ELR (cell line): ENCODE measurements around the gene GALNT12.

Experiments
- DNase-seq: peaks from one replicate; pipeline ENCODE4 v3.0.0-alpha.2; 2015; ENCODE audit warnings: low read depth

GALNT12 gene, protein sequence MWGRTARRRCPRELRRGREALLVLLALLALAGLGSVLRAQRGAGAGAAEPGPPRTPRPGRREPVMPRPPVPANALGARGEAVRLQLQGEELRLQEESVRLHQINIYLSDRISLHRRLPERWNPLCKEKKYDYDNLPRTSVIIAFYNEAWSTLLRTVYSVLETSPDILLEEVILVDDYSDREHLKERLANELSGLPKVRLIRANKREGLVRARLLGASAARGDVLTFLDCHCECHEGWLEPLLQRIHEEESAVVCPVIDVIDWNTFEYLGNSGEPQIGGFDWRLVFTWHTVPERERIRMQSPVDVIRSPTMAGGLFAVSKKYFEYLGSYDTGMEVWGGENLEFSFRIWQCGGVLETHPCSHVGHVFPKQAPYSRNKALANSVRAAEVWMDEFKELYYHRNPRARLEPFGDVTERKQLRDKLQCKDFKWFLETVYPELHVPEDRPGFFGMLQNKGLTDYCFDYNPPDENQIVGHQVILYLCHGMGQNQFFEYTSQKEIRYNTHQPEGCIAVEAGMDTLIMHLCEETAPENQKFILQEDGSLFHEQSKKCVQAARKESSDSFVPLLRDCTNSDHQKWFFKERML

DNA sequence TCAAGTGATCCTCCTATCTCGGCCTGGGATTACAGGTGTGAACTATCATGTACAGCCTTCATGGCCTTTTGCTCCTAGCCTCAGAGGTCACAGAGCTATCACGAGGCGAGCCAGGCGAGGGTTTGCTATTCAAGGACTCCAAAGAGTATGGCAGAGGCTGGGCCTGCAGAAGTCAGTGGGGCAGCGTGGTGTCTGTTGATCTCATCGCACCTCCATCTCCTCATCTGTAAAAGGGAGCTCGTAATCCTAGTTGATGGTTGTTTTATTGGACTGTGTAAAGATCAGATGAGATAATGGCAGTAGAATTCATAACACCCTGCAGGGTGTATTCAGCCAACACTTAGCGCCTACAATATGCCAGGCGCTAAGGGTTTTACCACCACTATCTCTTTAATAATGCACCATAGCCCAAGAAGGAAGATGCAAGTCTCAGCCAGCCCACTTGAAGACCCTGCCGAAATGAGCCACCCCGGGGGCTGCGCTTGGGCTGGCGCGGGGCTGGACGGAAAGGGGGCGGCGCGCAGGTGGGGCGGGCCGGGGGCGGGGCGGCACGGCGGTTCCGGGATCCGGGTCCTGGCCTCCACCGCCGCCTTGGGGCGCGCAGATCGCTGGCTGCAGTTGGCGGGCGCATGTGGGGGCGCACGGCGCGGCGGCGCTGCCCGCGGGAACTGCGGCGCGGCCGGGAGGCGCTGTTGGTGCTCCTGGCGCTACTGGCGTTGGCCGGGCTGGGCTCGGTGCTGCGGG is at the start of gene GALNT12:
TSS of gene GALNT12 (plus strand) at position 601 of the 744 bp plus-strand sequence. CDS start at position 630, 29 bp downstream.
- DNase-seq: peak; percentile 53

DNA sequence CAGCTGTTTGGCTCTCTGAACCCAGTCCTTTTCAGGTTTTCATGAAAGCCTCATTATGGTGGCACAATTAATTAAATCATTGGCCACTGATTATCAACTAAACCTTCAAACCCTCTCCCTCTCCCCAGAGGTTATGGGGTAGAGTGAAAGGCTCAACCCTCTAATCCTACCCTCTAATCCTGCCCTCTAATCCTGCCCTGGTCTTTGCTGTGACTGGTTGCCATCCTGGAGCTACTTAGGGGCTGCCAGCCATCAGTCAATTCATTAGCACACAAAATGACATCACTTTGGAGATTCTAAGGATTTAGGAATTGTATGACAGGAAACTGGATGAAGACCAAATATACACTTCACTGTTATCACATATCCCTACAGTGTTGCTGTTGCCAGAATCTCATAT is 47.2 kb upstream of the GALNT12 start:
- DNase-seq: no peak

DNA sequence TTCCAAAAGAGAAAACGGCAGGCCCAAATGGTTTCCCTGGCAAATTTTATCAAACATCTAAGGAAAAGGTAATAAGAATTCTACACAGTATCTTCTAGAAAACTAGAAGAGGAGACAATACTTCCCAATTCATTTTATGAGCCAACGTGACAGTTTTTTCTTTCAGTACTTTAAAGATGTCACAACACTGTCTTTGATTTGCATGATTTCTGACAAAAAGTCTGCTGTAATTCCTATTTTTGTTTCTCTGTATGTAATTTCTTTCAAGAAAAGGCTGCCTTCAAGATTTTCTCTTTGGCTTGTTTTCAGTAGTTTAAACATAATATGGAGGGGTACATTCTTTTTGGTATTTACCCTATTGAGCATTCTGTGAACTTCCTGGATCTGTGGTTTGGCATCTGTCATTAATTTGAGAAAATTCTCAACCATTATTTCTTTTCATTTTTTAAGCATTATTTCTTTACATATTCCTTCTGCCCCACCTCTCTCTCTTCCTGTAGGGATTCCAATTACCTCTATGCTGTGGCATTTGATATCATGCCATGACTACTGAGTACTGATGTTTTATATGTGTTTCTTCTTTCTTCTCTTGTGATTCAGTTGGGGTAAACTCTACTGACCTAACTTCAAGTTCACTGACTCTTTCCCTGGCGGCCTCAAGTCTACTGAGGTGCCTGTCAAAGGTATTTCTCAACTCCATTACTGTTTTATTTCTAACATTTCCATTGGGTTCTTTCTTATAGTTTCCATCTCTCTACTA is 43.3 kb upstream of the GALNT12 start:
- no peak for DNase-seq

DNA sequence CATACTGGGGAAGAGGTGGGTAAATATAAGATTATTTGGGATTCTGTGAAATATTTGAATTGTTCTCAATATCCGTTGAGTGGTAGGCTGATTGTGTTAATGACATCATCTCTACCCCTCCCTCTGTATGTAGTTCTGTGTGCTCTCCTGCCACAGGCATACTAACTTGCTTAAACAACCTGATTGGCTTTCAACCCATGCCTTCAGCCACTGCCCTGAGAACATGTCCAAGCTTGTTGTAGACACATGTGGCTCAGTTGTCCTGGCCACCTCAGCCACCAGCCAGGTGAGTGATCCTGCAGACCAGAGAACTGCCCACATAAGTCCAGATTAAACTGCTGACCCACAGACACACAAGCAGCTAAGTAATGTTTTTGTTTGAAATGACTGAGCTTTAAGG is 42.2 kb upstream of the GALNT12 start:
- DNase-seq: no peak

DNA sequence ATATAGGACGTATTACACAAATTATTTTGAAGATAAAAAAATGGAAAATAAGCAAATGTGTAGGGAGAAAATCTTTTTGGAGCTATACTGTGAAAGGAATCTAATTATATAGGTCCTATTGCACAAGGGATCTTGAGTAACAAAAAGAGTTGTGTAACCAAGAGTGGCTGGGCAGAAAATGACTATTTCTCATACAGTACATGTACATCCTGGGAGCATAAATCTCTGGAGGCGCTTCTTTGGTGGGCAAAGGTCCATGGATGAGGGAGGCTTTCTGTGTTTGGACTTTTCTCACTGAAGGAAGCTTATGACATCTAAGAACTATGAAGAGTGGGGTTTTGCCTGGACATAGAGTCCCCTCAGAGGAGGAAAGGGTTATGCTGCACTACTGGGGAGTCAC is 40.9 kb upstream of the GALNT12 start:
- no peak for DNase-seq

DNA sequence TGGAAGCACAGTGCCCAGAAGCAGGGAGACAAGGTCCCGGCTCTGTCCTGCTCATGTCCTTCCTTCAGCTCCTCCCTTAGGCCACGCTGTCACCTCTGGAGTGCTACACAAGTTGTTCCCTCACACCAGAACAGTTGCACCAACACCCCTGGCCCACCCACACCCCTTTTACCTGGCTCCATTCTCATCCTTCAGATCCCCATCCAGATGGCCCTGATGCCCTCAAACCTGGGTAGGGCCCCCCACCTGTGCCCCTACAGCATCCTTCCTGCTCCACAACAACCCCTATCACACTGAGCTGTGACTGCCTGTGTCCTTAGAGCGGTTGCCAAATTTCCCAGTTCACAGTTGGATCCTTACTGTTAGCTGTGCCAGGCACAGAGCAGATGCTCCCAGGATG is 40.3 kb upstream of the GALNT12 start:
- DNase-seq: no peak

DNA sequence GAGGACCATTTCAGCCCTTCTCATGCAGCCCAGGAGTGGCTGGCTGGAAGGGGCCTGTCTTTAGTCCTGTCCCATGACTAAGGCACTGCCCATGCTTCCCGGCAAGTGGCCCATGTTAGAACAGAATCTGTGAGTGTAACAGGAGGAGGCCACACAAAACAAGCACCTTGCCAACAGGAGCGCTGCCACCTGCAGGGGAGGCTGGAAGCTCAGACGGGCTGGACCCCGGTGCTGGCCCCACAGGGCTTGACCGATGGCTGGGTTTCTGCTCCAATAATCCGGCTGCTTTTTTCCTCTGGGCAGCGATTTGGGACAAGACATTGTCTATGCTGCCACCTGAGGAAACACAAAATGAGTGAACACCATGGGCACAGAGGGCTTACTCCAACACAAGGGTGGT is 39.6 kb upstream of the GALNT12 start:
- no peak for DNase-seq

DNA sequence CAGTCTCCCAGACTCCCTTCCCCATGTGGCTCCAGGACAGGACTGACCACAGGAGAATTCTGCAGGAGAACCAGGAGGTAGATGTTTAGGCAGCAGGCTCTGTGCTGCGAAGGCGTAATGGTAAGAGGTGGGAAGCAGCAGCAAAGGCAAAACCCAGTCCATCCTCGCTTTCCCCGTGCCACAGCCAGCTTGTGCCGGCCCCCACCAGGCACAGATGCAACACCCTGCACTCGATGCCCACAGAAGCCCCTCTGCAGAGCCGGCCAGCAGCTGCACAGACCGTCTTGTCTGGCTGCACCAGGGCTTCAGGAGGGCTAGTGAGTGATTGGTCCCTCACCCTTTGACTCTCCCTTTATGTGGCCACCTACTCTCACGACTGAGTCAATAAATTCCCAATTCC is 39.1 kb upstream of the GALNT12 start:
- DNase-seq: no peak

DNA sequence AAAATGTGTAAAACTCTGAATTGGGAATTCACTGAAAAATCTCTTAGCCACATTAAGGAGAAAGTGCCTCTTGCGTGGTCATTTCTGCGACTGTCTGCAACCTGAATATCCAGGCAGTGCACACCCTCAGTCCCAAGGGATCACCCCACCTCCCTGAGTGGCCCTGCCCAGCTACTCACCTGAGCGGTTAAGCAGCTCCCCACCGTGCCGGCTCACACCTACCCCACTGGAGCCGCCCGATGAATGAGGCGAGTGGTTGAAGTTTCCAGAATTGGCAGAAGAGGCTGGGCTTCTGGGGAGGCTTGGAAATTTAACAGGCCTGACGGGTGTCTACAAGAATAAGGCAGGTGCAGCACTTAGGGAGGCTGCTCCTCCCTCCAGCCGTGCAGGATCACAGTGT is 36.8 kb upstream of the GALNT12 start:
- no peak for DNase-seq

DNA sequence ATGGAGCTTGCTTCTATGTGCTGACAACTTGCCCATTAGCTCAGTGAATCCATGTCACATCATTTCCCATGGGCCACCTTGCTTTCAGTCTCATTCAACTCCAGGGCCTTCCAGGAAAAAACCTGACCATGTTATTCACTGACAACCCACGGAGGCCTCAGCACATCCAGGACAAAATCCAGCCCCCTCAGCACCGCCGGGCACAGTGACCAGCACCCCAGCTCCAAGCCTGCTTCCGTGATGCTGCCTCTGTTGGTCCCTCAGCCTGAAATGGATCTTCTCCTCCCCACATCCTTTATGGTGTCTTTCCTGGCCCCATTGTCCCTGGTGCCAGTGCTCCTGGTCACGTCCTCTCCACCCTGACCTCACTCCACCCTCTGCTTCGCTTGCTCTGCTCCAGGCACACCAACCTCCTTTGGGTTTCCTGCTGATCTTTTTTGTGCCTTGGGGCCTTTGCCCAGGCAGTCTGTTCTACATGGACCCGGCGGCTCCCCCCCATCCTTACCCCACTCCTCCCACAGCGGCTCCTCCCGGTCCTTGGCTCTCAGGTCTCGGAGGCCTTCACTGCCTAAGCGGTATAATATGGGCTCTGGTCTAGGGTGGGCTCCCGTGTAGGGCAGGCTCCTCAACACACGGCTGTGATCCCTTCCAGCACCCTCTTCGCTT is 36.1 kb upstream of the GALNT12 start:
- DNase-seq: no peak

DNA sequence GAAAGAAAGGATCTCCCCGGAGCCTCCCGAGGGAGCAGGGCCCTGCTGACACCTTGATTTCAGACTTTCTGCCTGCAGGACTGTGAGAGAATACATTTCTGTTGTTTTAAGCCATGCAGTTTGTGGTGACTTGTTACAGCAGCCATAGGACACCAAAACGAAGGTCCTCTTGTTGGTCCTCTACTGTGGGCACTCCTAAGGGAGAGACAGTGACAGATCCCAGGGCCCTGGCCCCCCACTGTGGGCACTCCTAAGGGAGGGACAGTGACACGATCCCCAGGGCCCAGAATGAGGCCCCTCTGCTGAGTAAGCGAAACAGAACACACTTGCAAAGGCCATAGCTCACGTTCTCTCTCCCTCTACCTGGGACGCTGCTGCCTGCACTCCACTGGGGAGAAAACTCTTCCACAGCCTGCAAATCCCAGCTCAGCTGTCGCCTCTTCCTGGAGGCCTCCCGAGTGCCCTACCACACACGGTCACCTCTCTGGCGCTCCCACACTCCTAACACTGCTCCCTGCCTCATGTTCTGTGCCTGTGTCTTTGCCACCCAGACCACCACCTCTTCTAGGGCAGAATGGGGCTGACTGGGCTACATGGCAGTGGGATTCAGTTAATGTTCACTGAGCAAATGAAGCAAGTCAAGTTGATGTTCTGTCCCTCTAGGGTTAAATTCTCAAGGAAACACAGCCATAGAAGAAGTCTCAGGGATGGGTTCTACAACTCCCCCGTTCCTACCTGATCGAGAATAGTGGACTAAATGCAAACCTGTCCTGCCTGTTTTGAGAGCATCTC is 34.9 kb upstream of the GALNT12 start:
- DNase-seq: no peak

DNA sequence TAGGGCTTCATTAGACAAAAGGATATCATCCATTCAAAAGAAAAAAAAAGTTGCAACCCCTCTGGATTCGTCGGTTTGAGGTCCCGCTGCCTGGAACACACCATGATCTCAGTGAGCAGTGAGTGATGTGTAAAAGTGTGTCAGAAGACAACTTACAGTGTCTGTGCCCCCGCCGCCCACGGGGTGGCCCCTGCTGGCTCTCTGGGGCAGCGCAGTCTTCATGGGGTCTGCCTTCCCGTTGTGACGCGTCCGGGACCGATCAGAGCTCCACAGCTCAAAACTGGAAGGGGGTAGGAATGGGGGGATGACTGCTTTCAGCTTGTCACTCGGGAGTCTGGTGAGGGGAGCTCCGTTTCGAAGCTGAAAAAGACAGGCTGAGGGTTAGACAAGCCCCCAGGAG is 33.7 kb upstream of the GALNT12 start:
- DNase-seq: no peak

DNA sequence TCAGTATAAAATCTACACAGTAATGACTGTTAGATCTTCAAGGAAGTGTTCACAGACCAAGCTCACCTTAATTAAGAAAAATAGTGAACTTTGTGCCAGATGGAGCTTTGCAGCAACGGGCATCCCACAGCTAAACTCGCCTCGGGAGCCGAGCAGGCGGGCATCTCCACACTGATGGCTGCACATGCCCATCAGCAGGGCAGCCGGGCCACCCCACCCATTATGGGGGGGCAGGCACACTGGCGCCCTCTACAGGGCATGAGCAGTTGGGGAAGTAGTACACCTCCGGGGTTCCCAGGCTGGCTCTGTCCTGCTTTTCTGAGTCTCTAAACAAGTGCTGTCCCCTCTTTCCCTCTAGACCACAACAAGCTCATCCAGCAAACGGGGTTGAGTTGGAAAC is 32.7 kb upstream of the GALNT12 start:
- peak; percentile 44 for DNase-seq

DNA sequence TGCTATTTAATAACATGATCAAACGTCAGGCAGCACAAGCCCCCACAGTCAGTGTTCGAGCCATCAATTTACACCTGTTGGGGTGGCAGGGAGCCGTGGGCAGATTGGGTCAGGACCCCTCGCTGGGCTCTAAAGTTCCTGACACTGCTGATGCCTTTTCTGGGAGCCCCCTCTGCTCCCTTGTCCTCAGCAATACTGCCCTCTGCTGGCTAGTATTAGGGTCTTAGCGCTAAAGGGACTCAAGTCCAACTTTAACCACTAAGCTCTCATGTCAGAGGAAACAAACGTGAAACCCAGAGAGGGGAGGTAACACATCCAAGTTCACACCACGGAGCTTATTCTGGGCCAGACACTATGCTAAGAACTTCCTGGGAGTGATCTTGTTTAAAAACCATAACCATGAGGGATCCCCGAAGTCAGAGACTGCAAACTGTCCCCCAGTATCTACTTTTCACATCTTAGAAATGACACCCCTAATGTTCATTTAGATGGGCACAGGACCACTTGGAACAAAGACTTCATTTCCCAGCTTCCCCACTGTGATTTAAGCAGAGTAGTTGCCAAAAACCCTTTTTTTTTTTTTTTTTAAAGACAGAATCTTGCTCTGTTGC is 31.5 kb upstream of the GALNT12 start:
- DNase-seq: peak; percentile 83

DNA sequence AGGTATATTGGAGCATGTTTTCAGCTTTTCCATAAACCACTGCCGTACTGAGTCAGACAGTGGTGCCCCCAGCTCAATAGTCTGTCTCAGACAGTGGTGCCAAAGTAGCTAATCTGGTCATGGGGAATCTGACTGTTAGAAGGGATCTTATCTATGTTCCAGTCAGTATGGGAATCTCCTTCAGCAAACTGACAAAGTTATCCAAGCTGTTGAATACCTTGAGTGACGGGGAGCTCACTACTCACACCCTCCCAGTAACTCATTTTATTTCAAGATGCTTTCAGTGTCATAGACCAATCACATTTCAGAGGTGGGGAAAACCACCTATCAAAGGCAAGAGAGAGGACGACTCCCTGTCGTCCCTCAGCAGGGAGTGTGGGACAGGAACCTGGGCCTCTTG is 29.9 kb upstream of the GALNT12 start:
- no peak for DNase-seq

DNA sequence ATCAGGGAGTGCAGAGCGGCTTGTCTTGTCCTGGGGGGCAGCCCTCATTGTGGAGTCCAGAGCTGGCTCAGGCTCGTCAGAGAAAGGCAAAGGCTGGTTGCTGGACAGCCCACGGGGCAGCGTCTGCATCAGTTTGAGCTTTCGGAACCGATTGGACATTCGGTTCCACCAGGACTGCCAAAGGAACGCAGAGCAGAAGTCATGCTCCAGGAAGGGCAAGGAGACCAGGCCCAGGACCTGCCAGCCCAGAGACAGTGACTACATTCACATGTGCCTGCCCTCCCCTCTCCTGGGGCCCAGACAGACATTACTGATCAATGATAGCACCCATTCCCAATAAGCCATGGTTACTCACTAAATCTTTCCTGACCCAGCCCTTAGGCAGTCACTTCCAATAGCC is 29.2 kb upstream of the GALNT12 start:
- DNase-seq: no peak

DNA sequence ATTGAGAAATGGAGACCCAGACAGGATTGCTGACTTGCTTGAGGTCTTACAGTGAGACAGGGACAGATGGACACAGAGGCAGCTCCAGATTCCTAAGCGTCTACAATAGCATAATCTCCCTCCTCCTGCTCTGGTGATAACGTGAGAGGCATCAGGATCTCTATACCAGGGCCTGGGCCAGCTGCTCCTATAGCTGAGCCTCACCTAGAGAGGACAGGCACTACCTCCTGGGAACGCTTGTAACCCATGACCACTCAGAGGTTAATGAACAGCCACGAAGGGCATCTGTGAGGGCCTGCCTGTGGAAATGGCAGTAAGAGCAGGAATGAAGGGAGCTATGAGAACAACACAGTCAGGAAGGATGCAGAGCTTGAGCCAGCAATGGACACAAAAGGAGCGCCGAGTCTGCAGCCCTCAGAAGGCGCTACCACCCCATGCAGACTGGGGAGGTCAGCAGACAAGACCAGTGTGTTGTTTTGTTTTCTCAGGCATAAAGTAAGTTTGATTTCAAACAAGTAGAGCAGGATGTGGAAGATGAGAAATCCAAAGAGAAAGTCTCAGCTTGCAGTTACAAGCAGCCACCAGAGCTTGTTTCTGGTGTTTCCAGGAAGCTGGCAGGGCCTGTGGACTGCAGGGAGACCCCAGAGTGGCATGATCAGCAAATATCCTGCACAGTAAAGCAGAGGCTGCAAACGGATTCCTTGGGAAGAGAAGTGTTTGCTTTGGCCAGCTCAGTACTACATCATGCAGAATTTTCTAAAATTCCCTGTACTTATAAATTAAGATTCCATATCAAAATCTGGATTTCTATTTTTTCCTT is 28.5 kb upstream of the GALNT12 start:
- DNase-seq: no peak

DNA sequence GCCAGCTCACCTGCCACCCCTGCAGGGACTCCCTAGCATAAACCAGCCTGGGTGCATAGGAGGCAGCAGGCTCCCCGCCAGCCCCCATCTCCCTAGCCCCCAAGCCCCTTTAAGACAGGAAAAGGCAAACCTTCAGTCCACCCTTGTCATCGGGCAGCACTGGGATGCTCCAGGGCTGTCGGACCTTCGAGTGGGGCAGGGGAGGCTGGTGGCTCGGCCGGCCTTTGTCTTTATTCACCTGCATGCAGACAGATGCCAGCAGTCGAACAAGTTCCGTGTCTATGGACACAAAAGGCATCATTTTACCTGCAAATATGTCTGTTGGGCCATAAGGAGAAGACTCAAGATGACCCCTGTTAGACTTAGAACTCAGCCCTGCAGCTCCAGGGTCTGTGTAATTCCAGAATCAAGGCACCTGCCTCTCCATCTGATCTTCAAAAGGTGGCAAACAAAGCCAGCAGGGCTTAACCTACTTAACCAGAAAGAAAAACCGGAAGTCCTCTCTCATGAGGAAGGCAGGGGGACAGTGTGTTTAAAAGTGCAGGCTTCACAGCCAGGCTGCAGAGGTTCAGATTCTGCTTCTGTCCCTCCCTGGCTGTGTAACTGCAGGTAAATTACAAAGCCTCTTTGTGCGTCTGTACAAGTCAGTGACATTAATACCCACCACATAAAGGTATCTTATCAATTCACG is 27.3 kb upstream of the GALNT12 start:
- DNase-seq: no peak
